Fibroblast of skin of back (primary cell): ENCODE measurements around the gene ABHD18.
"Not testable (repeated sequence)": the region's sequence is repeated elsewhere in the genome, so short reads cannot be mapped to it uniquely, and the experiment has no call there.

ENCODE experiments used
- DNase-seq: peaks from one replicate; pipeline ENCODE4 v3.0.0-alpha.2; 2013

The ABHD18 gene

DNA sequence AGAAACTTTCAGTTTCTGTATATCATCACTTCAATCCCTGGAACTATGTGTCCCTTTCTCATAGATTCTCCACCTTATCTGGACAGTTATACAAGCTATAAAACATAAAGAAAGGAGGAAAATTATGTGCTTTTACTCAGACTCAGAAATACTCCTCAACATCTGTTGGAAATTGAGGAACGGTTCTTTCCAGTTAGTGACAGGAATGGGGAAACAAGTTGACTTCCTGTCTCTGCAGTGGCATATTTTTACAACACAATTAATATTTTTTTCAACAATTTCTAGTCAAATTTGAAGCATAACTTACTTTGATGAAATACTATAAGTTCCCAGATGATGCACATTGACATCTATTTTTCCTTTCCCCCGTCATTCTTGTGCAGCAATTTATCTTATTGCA is 27.9 kb downstream of the ABHD18 start:
- DNase-seq: no peak

DNA sequence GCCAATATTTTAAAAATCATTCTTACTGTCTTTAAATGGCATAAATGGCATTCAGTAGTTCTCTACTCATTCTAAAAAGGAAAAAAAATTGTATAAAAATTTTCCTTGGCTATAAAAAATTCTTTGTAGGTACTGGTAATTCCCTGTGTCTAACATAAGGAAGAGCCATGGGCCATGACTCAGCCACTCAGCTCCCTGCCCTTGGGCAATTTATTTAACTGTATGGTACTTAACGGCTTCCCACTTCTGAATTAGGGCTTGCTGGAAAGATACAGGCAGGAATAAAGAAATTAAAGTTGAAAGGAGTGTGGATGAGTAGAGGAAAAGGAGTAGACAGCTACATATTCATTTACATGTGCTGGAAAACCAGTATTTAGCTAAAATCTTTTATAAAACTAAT is 30.6 kb downstream of the ABHD18 start:
- DNase-seq: peak; percentile 36

GRCh38 chr4:127996521-127996920 is 31.3 kb downstream of the ABHD18 start:
- not testable (repeated sequence) for DNase-seq

- DNase-seq: peak; percentile 5
These were observed 32.6 kb downstream of the ABHD18 start for GRCh38 chr4:127997534-127998388.

- no peak for DNase-seq
These were observed 41.4 kb downstream of the ABHD18 start for GRCh38 chr4:128006592-128006991.

GRCh38 chr4:128009428-128009827 is 44.2 kb downstream of the ABHD18 start:
- no peak for DNase-seq

DNA sequence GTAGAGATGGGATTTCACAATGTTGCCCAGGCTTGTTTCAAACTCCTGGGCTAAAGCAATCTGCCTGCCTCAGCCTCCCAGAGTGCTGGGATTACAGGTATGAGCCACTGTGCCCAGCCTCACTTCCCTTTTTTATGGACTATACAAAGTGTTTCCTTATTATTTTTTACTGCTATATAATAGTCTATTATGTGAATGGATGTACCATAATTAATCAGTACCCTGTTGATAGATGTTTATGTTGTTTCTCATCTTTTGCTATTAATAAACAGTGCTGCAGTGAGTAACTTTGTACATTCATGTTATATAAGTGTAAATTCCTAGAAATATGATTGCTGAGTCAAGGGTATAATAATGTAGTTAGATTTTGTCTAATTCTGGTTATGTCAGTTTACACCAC is 60.1 kb downstream of the ABHD18 start:
- DNase-seq: no peak

- no peak for DNase-seq
These were observed 64.7 kb downstream of the ABHD18 start for GRCh38 chr4:128029907-128030306.

GRCh38 chr4:128031756-128032384 is 66.7 kb downstream of the ABHD18 start:
- no peak for DNase-seq

DNA sequence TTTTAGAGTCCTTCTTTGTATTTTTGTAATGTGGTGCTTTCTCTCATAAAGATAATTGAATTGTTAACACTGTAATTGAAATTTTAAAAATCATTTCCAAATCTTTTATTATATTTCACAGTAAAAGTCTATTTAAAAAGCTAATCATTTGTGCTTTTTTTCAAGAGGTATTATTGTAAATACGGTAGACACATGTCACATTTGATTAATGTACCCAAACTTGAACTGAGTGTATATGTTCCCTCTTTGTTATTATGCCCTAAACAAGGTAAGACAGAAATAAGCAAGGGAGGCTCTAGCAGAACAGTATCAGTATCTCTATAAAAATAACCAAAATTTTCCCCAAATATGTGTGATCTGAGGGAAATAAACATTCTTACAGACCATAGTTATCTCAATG is 74.4 kb downstream of the ABHD18 start:
- DNase-seq: no peak

- not testable (repeated sequence) for DNase-seq
These were observed 81.8 kb downstream of the ABHD18 start for GRCh38 chr4:128047019-128047418.

- DNase-seq: not testable (repeated sequence)
These were observed 82.3 kb downstream of the ABHD18 start for GRCh38 chr4:128047514-128047913.

- not testable (repeated sequence) for DNase-seq
These were observed 86.0 kb downstream of the ABHD18 start for GRCh38 chr4:128051229-128051628.

GRCh38 chr4:128054907-128055306 is 89.7 kb downstream of the ABHD18 start:
- DNase-seq: not testable (repeated sequence)

DNA sequence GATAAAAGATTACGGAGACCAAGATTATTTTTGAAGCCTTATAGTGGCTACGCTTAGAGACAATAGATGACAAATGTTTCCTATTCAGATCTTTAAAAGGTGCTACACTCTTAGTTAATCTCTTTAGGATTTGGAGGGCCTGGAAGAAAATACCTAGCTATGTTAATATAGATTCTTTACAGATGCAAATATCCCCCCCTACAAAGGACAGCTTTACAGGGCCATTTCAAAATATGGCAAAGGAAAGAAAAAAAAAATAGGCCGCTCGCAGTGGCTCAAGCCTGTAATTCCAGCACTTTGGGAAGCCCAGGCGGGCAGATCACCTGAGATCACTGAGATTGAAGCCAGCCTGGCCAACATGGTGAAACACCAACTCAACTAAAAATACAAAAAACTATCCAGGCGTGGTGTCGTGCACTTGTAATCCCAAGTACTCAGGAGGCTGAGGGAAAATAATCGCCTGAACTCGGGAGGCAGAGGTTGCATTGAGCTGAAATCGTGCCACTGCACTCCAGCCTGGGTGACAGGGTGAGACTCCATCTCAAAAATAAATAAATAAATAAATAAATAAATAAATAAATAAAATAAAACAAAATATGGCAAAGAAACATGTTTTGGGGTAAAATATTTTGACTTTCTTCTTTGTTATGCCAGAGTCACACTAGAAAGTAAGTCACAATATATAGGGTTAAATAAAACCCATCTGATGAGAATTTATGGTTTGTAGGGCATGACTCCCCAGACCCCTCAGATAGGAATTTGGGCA is 90.4 kb downstream of the ABHD18 start:
- DNase-seq: not testable (repeated sequence)

- no peak for DNase-seq
These were observed 91.2 kb downstream of the ABHD18 start for GRCh38 chr4:128056396-128056795.

DNA sequence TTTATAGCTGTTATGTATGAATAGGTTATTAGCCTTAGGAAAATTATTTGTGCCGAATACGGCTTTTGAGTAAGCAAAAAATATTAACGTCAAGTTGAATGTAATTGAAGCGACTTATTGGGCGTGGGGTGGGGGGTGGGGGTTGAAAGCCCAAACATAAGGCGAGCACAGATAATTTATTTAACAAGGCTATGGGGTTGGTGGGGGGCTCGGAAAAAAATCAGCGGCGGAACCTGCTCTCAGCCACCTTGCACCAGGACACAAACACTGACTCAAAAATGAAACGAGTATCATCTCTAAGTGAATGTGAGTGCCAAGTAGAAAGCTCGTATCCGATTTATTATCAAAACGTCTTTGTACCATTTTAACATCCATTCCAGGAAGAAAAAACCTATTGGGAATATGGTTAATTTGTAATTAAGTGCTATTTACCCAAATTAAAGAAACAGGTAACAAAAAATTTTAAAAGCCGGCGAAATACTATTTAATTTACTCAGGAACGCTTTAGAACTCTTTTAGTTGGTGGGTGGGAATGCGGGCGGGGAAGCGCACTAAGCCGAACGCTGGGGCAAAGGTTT is 95.0 kb downstream of the ABHD18 start:
- peak; percentile 11 for DNase-seq

DNA sequence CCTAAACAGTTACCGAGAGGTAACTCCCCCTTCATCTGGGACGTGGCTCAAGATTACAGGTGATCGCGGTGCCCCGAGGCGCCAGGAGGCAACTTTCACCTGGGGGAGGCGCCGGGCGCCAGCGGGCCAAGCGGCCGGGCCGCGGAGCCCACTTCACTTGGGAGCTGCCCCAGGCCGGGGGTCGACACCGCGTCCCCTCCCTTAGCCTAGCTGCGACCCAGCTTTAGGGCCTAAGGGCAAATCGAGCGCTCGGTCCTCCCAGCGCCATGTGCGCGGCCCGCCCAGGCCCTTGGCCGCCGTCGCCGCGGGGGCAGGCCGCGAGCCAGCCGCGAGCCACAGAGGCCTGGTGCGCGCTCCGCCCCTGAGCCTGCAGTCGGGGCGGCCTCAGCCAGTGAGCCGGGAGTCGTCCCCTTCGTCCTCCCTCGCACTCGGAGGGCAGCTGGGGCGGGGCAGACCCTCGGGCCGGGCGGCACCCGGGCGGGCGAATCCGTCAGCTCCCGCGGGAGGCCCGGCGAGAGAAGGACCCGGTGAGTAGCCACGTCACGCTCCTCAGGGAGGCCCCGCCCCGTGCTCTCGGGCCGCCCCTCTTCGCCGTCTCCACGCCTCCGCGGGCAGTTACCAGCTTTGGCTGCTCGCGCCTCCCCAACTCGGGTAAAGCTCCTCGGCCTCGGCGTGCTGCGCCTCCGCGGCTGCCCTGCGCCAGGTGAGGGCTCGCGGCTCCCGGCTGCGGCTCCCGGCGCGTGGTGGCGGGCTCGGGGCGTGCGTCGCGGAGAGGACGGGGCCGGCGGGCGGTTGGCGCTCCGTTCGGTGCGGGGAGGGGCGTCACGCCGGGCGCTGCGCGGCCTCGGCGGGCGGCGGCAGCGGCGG is 95.7 kb downstream of the ABHD18 start, which contains the start of gene LARP1B:
Gene LARP1B (plus strand): TSS at position 614 of the 867 bp plus-strand sequence. CDS start 13,640 bp downstream, outside the sequence.
- DNase-seq: peak; percentile 98

DNA sequence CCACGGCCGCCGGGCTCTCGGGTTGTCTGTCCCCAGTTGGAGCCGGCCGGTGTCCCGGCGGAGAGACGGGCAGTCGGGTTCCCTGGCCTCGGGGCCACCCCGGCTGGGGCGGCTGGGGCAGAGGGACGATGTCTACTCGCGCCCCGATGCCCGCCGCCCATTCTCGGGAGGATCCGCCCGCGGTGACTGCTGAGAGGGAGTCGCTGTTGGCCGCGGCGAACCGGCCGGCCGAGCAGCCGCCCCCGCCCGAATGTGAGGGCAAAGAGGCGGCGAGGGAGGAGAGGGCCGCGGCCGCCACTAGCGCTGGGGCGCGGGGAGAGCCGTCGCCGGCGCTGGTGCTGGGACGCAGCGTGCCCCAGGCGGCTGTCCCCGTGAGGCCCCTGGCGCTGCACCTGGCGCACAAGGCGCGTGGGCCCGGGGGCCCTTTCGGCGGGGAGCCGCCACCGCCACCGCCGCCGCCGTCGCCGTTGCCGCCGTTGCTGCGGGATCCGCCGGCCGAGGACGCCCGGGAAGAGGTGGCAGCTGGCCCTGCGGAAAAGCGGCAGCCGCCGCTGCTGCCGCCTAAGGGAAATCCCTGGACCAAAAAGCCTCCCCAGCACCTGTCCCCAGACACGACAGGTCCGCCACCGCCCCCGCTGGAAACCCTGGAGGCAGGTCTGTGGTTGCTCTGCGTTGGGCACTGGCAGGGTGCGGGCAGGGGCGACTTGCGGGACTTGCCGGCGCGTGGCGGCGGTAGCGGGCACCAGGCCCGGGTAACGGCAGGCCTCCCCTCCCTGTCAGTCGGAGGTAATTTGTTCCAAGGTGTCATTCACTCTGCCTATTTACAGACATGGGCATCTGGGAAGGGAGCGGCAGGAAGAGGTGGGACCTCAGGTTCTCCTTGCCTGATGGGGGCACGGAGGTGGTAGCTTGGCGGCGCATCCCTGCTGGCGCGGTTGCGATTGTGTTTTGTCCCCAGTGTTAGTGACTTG is 96.6 kb downstream of the ABHD18 start:
- peak; percentile 49 for DNase-seq

- DNase-seq: not testable (repeated sequence)
These were observed 101.2 kb downstream of the ABHD18 start for GRCh38 chr4:128066453-128066820.
